Neuronal stem cell (in vitro differentiated cells): ENCODE data around the gene AP1S1.

Experiments used
- DNase-seq: peaks from one replicate; pipeline ENCODE4 v3.0.0-alpha.2; 2013; ENCODE audit warnings: low spot score
- H2AFZ ChIP-seq: one replicate; pipeline ENCODE4 v1.6.1; 2013; ENCODE audit warnings: mild to moderate bottlenecking, low read length, inconsistent platforms
- H2AK5ac ChIP-seq: 2 replicates; pipeline ENCODE4 v1.6.1; 2013; ENCODE audit warnings: low read depth, mild to moderate bottlenecking, inconsistent platforms, low read length, moderate library complexity, mixed read lengths
- H2BK120ac ChIP-seq: 2 replicates; pipeline ENCODE4 v1.6.1; 2013; ENCODE audit warnings: low read depth, mild to moderate bottlenecking, inconsistent platforms, low read length, moderate library complexity, mixed read lengths
- H2BK12ac ChIP-seq: one replicate; pipeline ENCODE4 v1.6.1; 2013; ENCODE audit warnings: low read length, inconsistent platforms
- H2BK15ac ChIP-seq: 2 replicates; pipeline ENCODE4 v1.6.1; 2013; ENCODE audit warnings: mild to moderate bottlenecking, low read length, inconsistent platforms, mixed read lengths
- H2BK5ac ChIP-seq: one replicate; pipeline ENCODE4 v1.6.1; 2013; ENCODE audit warnings: inconsistent platforms, mild to moderate bottlenecking, low read length, moderate library complexity
- H3K14ac ChIP-seq: one replicate; pipeline ENCODE4 v1.6.1; 2013; ENCODE audit warnings: low read length, inconsistent platforms
- H3K18ac ChIP-seq: 2 replicates; pipeline ENCODE4 v1.6.1; 2013; ENCODE audit warnings: low read length, inconsistent platforms
- H3K23ac ChIP-seq: 2 replicates; pipeline ENCODE4 v1.6.1; 2013; ENCODE audit warnings: low read depth, mild to moderate bottlenecking, mixed read lengths, low read length, inconsistent platforms; ENCODE audit not compliant: poor library complexity
- H3K27ac ChIP-seq: replicated peaks from 3 replicates; pipeline ENCODE4 v1.5.1; 2013; ENCODE audit warnings: low read length, inconsistent platforms
- H3K27me3 ChIP-seq, 3 experiments: 2 replicates each; pipeline ENCODE4 v1.6.1; 2013; ENCODE audit warnings: low read length in 3 of 3, mild to moderate bottlenecking in 2 of 3, inconsistent platforms in 1 of 3, low read depth in 1 of 3, mixed read lengths in 1 of 3, moderate library complexity in 1 of 3; ENCODE audit not compliant: control insufficient read depth in 3 of 3, insufficient read depth in 3 of 3
- H3K36me3 ChIP-seq, 2 donors: replicated peaks in 1 of 2; 2 replicates each; pipeline ENCODE4 v1.6.1; 2013; ENCODE audit warnings: low read length in 2 of 2; ENCODE audit not compliant: control insufficient read depth in 2 of 2, insufficient read depth in 2 of 2
- H3K4ac ChIP-seq: 2 replicates; pipeline ENCODE4 v1.6.1; 2013; ENCODE audit warnings: inconsistent platforms, mild to moderate bottlenecking, low read length, moderate library complexity
- H3K4me1 ChIP-seq, 2 donors: 1 replicate in 1 of 2; 2 replicates in 1 of 2; pipeline ENCODE4 v1.6.1; 2013; ENCODE audit warnings: low read length in 2 of 2, low read depth in 1 of 2; ENCODE audit not compliant: control insufficient read depth in 2 of 2, insufficient read depth in 1 of 2
- H3K4me2 ChIP-seq: one replicate; pipeline ENCODE4 v1.6.1; 2013; ENCODE audit warnings: mild to moderate bottlenecking, low read length, inconsistent platforms; ENCODE audit not compliant: insufficient read depth, poor library complexity, severe bottlenecking
- H3K4me3 ChIP-seq, 2 donors: 2 replicates each; pipeline ENCODE4 v1.5.1; 2013; ENCODE audit warnings: low read length in 2 of 2, mild to moderate bottlenecking in 2 of 2, inconsistent platforms in 1 of 2, moderate library complexity in 1 of 2
- H3K79me1 ChIP-seq: one replicate; pipeline ENCODE4 v1.6.1; 2013; ENCODE audit warnings: low read depth, mild to moderate bottlenecking, inconsistent platforms, low read length, moderate library complexity
- H3K9ac ChIP-seq: one replicate; pipeline ENCODE4 v1.6.1; 2013; ENCODE audit warnings: mild to moderate bottlenecking, low read depth, low read length, inconsistent platforms; ENCODE audit not compliant: poor library complexity
- H3K9me3 ChIP-seq, 2 donors: replicated peaks in 1 of 2; 2 replicates each; pipeline versions ENCODE3 to v1.6.1; 2013; ENCODE audit warnings: low read length in 2 of 2, mild to moderate bottlenecking in 2 of 2, inconsistent platforms in 1 of 2, low read depth in 1 of 2, mixed read lengths in 1 of 2, moderate library complexity in 1 of 2; ENCODE audit not compliant: control insufficient read depth in 2 of 2, insufficient read depth in 1 of 2
- H4K8ac ChIP-seq: one replicate; pipeline ENCODE4 v1.6.1; 2013; ENCODE audit warnings: low read depth, mild to moderate bottlenecking, inconsistent platforms, low read length, moderate library complexity
- H4K91ac ChIP-seq: one replicate; pipeline ENCODE4 v1.6.1; 2013; ENCODE audit warnings: low read length, low read depth, mild to moderate bottlenecking, inconsistent platforms; ENCODE audit not compliant: poor library complexity
- WGBS, 2 donors: extraction: QIAGEN DNeasy Blood & Tissue Kit; methylation state at CpG; one replicate each; pipeline ENCODE4 v1.1.7; 2013; ENCODE audit warnings: missing lambda C conversion rate in 2 of 2, mixed read lengths in 1 of 2; ENCODE audit not compliant: insufficient read length in 2 of 2, insufficient replicate concordance in 1 of 2; ENCODE audit errors: extremely low coverage in 2 of 2; 5-methylcytosine and 5-hydroxymethylcytosine counted together

Gene AP1S1

GRCh38 chr7:101123703-101124068 is 30.6 kb upstream of the AP1S1 start:
- H3K18ac ChIP-seq: no peak overlapping the region
- H4K8ac ChIP-seq: no peak overlapping the region
- H2AFZ ChIP-seq: no peak overlapping the region
- H4K91ac ChIP-seq: no peak overlapping the region
- peak overlapping the region; percentile 72 for H2AK5ac ChIP-seq
- no peak overlapping the region for H3K4ac ChIP-seq
- H2BK120ac ChIP-seq: no peak overlapping the region
- no peaks in the 10 kb centered on the region for H3K36me3 ChIP-seq
- H3K4me3 ChIP-seq: no peak overlapping the region
- H3K27me3 ChIP-seq: peaks cover 0 to 4% (median 0%) of the 10 kb centered on the region in 3 experiments
- no peak overlapping the region for H3K14ac ChIP-seq
- DNase-seq: no peak
- H3K9me3 ChIP-seq: no peaks in the 10 kb centered on the region
- H3K9ac ChIP-seq: no peak overlapping the region
- no peak overlapping the region for H3K4me2 ChIP-seq
- H3K23ac ChIP-seq: no peak overlapping the region
- no peak overlapping the region for H2BK5ac ChIP-seq
- no CpG with 5 or more reads among the region's 3 CpGs for WGBS, 2 donors
- H3K4me1 ChIP-seq: peaks cover 17 to 29% of the 10 kb centered on the region in 2 donors
- no peak overlapping the region for H2BK12ac ChIP-seq
- no peak overlapping the region for H2BK15ac ChIP-seq
- H3K79me1 ChIP-seq: no peaks in the 10 kb centered on the region
- H3K27ac ChIP-seq: no peak overlapping the region

- no peaks in the 10 kb centered on the region for H3K36me3 ChIP-seq
- peak overlapping the region; percentile 43 for H2BK12ac ChIP-seq
- no peak overlapping the region for H3K9ac ChIP-seq
- H3K4me1 ChIP-seq: peaks cover 17 to 29% of the 10 kb centered on the region in 2 donors
- H3K18ac ChIP-seq: peak overlapping the region; percentile 27
- H2BK15ac ChIP-seq: no peak overlapping the region
- no peaks in the 10 kb centered on the region for H3K79me1 ChIP-seq
- no peak for DNase-seq
- no peak overlapping the region for H3K23ac ChIP-seq
- no peak overlapping the region for H2AK5ac ChIP-seq
- no peak overlapping the region for H2BK5ac ChIP-seq
- H3K27ac ChIP-seq: no peak overlapping the region
- H3K4me3 ChIP-seq: no peak overlapping the region
- no peak overlapping the region for H4K8ac ChIP-seq
- H4K91ac ChIP-seq: peak overlapping the region; percentile 64
- H3K27me3 ChIP-seq: peaks cover 0 to 4% (median 0%) of the 10 kb centered on the region in 3 experiments
- H2AFZ ChIP-seq: peak overlapping the region; percentile 47
- no CpG with 5 or more reads among the region's 7 CpGs for WGBS, 2 donors
- no peak overlapping the region for H3K14ac ChIP-seq
- no peak overlapping the region for H2BK120ac ChIP-seq
- H3K9me3 ChIP-seq: no peaks in the 10 kb centered on the region
- H3K4me2 ChIP-seq: no peak overlapping the region
- H3K4ac ChIP-seq: no peak overlapping the region
Measured at GRCh38 chr7:101124376-101125056, 29.8 kb upstream of the AP1S1 start.

- no peak overlapping the region for H3K18ac ChIP-seq
- H2AFZ ChIP-seq: peak overlapping the region; percentile 80
- no peak overlapping the region for H3K4ac ChIP-seq
- no peak overlapping the region for H3K23ac ChIP-seq
- no peak for DNase-seq
- H3K9ac ChIP-seq: no peak overlapping the region
- H2BK120ac ChIP-seq: no peak overlapping the region
- no peaks in the 10 kb centered on the region for H3K9me3 ChIP-seq
- H3K79me1 ChIP-seq: no peaks in the 10 kb centered on the region
- H3K36me3 ChIP-seq: no peaks in the 10 kb centered on the region
- peaks cover 0 to 4% (median 0%) of the 10 kb centered on the region in 3 experiments for H3K27me3 ChIP-seq
- H2BK12ac ChIP-seq: no peak overlapping the region
- no peak overlapping the region for H4K91ac ChIP-seq
- no CpG with 5 or more reads among the region's 15 CpGs for WGBS, 2 donors
- peak overlapping the region in 1 of 2 donors; percentile 33 for H3K4me3 ChIP-seq
- no peak overlapping the region for H2BK5ac ChIP-seq
- no peak overlapping the region for H2AK5ac ChIP-seq
- no peak overlapping the region for H4K8ac ChIP-seq
- peaks cover 17 to 29% of the 10 kb centered on the region in 2 donors for H3K4me1 ChIP-seq
- H3K27ac ChIP-seq: no peak overlapping the region
- no peak overlapping the region for H3K4me2 ChIP-seq
- H2BK15ac ChIP-seq: no peak overlapping the region
- H3K14ac ChIP-seq: no peak overlapping the region
Measured at GRCh38 chr7:101125989-101126650, 28.2 kb upstream of the AP1S1 start.

- H3K4me2 ChIP-seq: peak within 1 kb of the TSS; percentile 35
Measured at GRCh38 chr7:101126651-101127459, 27.4 kb upstream of the AP1S1 start, which contains the start of gene SERPINE1. Gene SERPINE1, plus strand, starts transcription at chr7:101127104. Its CDS starts 1,290 bp downstream, at chr7:101128394.

More at GRCh38 chr7:101126651-101127459, 27.4 kb upstream of the AP1S1 start, which contains the start of gene SERPINE1:
- Histone ChIP-seq H2BK15ac (no peak within 1 kb of the TSS), H2BK120ac (no peak within 1 kb of the TSS), H3K9ac (no peak within 1 kb of the TSS), H3K79me1 (no peaks in the 10 kb centered on the region), H2AK5ac (peak within 1 kb of the TSS; percentile 77), H4K8ac (no peak within 1 kb of the TSS), H3K14ac (no peak within 1 kb of the TSS), H3K9me3 (no peaks in the 10 kb centered on the region), H3K4ac (no peak within 1 kb of the TSS), H3K23ac (no peak within 1 kb of the TSS), H2AFZ (peak within 1 kb of the TSS; percentile 80), H3K27ac (no peak within 1 kb of the TSS), H3K4me3 (peak within 1 kb of the TSS; percentile 33 to 56), H3K4me1 (peaks cover 16 to 28% of the 10 kb centered on the region in 2 donors), H2BK5ac (no peak within 1 kb of the TSS), H3K27me3 (peaks cover 0 to 4% (median 0%) of the 10 kb centered on the region in 3 experiments), H2BK12ac (no peak within 1 kb of the TSS), H3K36me3 (no peaks in the 10 kb centered on the region), H4K91ac (no peak within 1 kb of the TSS), H3K18ac (peak within 1 kb of the TSS; percentile 59)
- no peak for DNase-seq
- WGBS, 2 donors: no CpG with 5 or more reads among the region's 22 CpGs
